ENCODE measurements around the gene CIDEC.

The CIDEC gene

DNA sequence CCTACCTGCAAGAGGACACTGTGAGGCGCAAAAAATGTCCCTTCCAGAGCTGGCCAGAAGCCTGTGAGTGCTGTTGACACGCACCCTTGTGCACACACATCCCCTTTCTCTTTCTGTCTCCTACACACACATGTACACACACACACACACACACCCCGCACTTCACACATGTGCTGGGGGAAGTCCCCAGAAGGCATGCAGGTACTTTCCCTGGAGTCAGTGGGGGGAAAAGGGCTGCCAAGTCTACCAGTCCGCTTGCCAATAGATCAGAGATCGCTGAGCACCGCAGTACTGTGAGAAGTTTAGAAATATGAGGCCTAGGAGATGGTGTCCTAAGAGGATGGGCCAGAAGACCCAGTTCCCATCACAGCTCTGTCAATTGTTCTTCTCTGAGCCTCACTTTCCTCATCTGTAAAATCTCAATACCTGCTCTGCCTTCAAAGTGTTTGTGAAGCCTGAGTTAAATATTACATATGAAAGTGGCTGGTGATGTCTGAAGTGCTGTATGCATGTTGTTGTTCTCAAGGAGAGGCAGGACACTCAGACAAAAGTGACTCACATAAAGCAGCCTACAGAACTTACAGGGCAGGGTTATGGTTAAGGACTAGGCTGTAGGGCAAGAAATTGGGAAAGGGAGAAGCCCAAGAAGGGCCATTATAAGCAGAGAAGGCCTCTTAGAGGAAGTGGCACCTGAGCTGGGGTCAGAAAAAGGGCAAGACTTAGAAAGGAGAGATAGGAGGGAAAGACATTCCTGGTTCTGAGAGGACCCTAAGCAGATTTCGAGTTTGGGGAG lies 29.4 kb upstream of the CIDEC start:
- Histone ChIP-seq H3K27ac (no peak overlapping the region), H2AFZ (ENCODE audit: low read depth) (no peak overlapping the region), H4K20me1 (ENCODE audit: insufficient read depth) (no peaks in the 10 kb centered on the region), H3K79me2 (ENCODE audit: insufficient read depth, low read depth) (no peaks in the 10 kb centered on the region), H3K4me3 (IDR thresholded peaks at IDR 0.05; ENCODE audit: insufficient read depth, low read depth, low read length) (no peak overlapping the region), H3K9ac (no peak overlapping the region), H3K4me1 (ENCODE audit: low read depth, poor library complexity, severe bottlenecking) (peaks cover 52% of the 10 kb centered on the region), H3K27me3 (ENCODE audit: insufficient read depth, low read depth) (no peaks in the 10 kb centered on the region), H3K4me2 (peak overlapping the region; percentile 17; the same call in 1 of the 2 replicates), H3K36me3 (ENCODE audit: insufficient read depth) (no peaks in the 10 kb centered on the region)
- TF ChIP-seq, protein P1, sequence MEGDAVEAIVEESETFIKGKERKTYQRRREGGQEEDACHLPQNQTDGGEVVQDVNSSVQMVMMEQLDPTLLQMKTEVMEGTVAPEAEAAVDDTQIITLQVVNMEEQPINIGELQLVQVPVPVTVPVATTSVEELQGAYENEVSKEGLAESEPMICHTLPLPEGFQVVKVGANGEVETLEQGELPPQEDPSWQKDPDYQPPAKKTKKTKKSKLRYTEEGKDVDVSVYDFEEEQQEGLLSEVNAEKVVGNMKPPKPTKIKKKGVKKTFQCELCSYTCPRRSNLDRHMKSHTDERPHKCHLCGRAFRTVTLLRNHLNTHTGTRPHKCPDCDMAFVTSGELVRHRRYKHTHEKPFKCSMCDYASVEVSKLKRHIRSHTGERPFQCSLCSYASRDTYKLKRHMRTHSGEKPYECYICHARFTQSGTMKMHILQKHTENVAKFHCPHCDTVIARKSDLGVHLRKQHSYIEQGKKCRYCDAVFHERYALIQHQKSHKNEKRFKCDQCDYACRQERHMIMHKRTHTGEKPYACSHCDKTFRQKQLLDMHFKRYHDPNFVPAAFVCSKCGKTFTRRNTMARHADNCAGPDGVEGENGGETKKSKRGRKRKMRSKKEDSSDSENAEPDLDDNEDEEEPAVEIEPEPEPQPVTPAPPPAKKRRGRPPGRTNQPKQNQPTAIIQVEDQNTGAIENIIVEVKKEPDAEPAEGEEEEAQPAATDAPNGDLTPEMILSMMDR (conservative IDR thresholded peaks at IDR 0.05; ENCODE audit: low read depth, low read length), result no peak

DNA sequence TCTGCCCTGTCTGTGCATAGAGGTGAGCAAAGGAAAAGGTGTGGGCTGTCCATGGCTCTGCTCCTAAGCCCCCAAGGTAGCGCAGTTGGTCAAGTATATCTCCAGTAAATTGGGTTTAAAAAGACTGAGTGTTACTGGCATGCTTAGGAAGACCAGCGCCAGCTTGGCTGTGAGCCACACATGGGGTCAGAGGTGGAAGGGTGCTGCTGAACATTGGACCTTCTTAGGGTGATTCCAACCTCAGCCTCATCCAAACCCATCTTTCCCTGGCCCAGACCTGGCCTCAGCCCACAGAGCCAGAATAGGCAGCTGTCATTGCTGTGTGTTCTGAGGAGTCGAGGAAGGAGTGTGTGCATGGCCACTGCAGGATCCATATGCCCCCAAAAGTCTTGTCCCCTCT lies 28.2 kb upstream of the CIDEC start:
- no peak overlapping the region for H3K27ac ChIP-seq
- H3K27me3 ChIP-seq (ENCODE audit: insufficient read depth, low read depth), result no peaks in the 10 kb centered on the region
- peaks cover 41% of the 10 kb centered on the region for H3K4me1 ChIP-seq (ENCODE audit: low read depth, poor library complexity, severe bottlenecking)
- no peak overlapping the region for H2AFZ ChIP-seq (ENCODE audit: low read depth)
- H3K36me3 ChIP-seq (ENCODE audit: insufficient read depth), result no peaks in the 10 kb centered on the region
- no peaks in the 10 kb centered on the region for H3K79me2 ChIP-seq (ENCODE audit: insufficient read depth, low read depth)
- H3K9ac ChIP-seq, result no peak overlapping the region
- TF ChIP-seq, protein P1 (conservative IDR thresholded peaks at IDR 0.05; ENCODE audit: low read depth, low read length), result no peak
- no peak overlapping the region for H3K4me3 ChIP-seq (IDR thresholded peaks at IDR 0.05; ENCODE audit: insufficient read depth, low read depth, low read length)
- H4K20me1 ChIP-seq (ENCODE audit: insufficient read depth), result no peaks in the 10 kb centered on the region
- H3K4me2 ChIP-seq, result no peak overlapping the region

DNA sequence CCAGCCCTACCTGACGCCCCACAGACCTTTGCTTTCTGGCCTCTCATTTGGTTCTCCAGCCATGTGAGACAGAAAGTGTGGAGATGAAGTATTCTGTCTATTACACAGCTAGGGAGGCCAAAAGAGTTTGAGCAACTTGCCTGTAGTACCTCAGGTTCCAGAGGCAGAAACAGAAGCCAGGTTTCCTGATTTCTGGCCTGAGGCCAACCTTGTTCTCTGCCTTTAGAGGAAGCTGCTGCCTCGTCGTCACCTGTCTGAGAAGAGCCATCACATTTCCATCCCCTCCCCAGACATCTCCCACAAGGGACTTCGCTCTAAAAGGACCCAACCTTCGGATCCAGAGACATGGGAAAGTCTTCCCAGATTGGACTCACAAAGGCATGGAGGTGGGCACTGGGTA lies 26.4 kb upstream of the CIDEC start:
- no peak overlapping the region for H3K4me2 ChIP-seq
- no peaks in the 10 kb centered on the region for H4K20me1 ChIP-seq (ENCODE audit: insufficient read depth)
- no peak overlapping the region for H2AFZ ChIP-seq (ENCODE audit: low read depth)
- H3K79me2 ChIP-seq (ENCODE audit: insufficient read depth, low read depth), result no peaks in the 10 kb centered on the region
- no peak overlapping the region for H3K4me3 ChIP-seq (IDR thresholded peaks at IDR 0.05; ENCODE audit: insufficient read depth, low read depth, low read length)
- H3K9ac ChIP-seq, result no peak overlapping the region
- H3K27me3 ChIP-seq (ENCODE audit: insufficient read depth, low read depth), result no peaks in the 10 kb centered on the region
- TF ChIP-seq, protein P1 (conservative IDR thresholded peaks at IDR 0.05; ENCODE audit: low read depth, low read length), result no peak
- no peak overlapping the region for H3K27ac ChIP-seq
- no peaks in the 10 kb centered on the region for H3K36me3 ChIP-seq (ENCODE audit: insufficient read depth)
- peaks cover 24% of the 10 kb centered on the region for H3K4me1 ChIP-seq (ENCODE audit: low read depth, poor library complexity, severe bottlenecking)

DNA sequence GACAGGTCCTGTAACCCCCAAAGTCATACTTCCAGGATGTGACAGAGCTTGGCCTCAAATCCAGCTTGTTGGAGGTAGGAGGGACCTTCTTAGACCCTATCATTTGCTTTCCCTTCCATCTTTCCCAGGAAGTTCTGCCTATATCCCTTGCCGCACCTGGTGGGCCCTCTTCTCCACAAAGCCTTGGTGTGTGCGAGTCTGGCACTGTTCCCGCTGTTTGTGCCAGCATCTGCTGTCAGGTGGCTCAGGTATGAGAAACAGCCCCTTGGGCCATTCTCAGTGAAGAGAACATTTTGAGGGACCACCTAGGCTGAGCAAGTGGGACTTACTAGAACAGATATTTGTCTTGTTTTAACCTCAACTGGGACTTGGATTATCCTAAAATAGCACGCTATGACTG lies 23.9 kb upstream of the CIDEC start:
- Histone ChIP-seq H3K4me2 (no peak overlapping the region), H3K4me1 (ENCODE audit: low read depth, poor library complexity, severe bottlenecking) (no peaks in the 10 kb centered on the region), H3K36me3 (ENCODE audit: insufficient read depth) (no peaks in the 10 kb centered on the region), H3K27ac (no peak overlapping the region), H3K9ac (no peak overlapping the region), H3K27me3 (ENCODE audit: insufficient read depth, low read depth) (no peaks in the 10 kb centered on the region), H2AFZ (ENCODE audit: low read depth) (no peak overlapping the region), H3K4me3 (IDR thresholded peaks at IDR 0.05; ENCODE audit: insufficient read depth, low read depth, low read length) (no peak overlapping the region), H3K79me2 (ENCODE audit: insufficient read depth, low read depth) (no peaks in the 10 kb centered on the region), H4K20me1 (ENCODE audit: insufficient read depth) (no peaks in the 10 kb centered on the region)
- TF ChIP-seq, protein P1 (conservative IDR thresholded peaks at IDR 0.05; ENCODE audit: low read depth, low read length), result no peak

Data from KMS-11 (cell line).